Measurements from ENCODE around the gene COX18. TPM values are rescaled to one million over a fixed set of nuclear protein-coding genes. Genes with fewer than 3 reads are reported as not detected.

Gene COX18
- total and polyA plus RNA-seq, 3 donors from 2014 or later = 16.9 to 38.0 (median 32.7) TPM

- Histone ChIP-seq H3K27ac (peak overlapping the region; percentile 87 to 89), H3K27me3 (no peaks in the 10 kb centered on the region), H3K4me3 (peak overlapping the region; percentile 91 to 93), H3K9me3 (no peaks in the 10 kb centered on the region), H3K4me1 (peaks cover 20% of the 10 kb centered on the region), H3K36me3 (ENCODE audit: low read depth, missing control alignments) (no peaks in the 10 kb centered on the region)
- WGBS, 2 donors = 0% methylated on average over 27 of the region's 27 CpGs
- TF ChIP-seq POLR2A (IDR thresholded peaks at IDR 0.05) (no peak), CTCF (IDR thresholded peaks at IDR 0.05) (no peak)
- intact Hi-C loops (cut with DNase I; ENCODE audit: low total_unique reads) = loop anchor here (1.0 kb wide), 1 partner anchor 191 kb away; no protein-coding TSS in a partner anchor
- no peak for DNase-seq
Measured at GRCh38 chr4:73068491-73069337, 802 bp downstream of the COX18 start.

GRCh38 chr4:73067971-73068394 is 1.5 kb downstream of the COX18 start:
- intact Hi-C loops (cut with DNase I; ENCODE audit: low total_unique reads) = no loop called here
- no peaks in the 10 kb centered on the region for H3K36me3 ChIP-seq (ENCODE audit: low read depth, missing control alignments)
- peak overlapping the region; percentile 87 to 89 for H3K27ac ChIP-seq
- no peaks in the 10 kb centered on the region for H3K9me3 ChIP-seq
- no peaks in the 10 kb centered on the region for H3K27me3 ChIP-seq
- TF ChIP-seq POLR2A (IDR thresholded peaks at IDR 0.05) (no peak), CTCF (IDR thresholded peaks at IDR 0.05) (no peak)
- peaks cover 20% of the 10 kb centered on the region for H3K4me1 ChIP-seq
- H3K4me3 ChIP-seq = peak overlapping the region; percentile 91 to 93
- DNase-seq = no peak
- 28 to 37% methylated on average over 4 of the region's 4 CpGs for WGBS, 2 donors

- whole genome bisulfite sequencing, 2 donors = 87 to 90% methylated on average over 2 of the region's 2 CpGs
Measured at GRCh38 chr4:73066928-73067327, 2.6 kb downstream of the COX18 start.

GRCh38 chr4:73066445-73066844 is 3.1 kb downstream of the COX18 start:
- H3K36me3 ChIP-seq (ENCODE audit: low read depth, missing control alignments) = no peaks in the 10 kb centered on the region
- no peak overlapping the region for H3K4me3 ChIP-seq
- intact Hi-C loops (cut with DNase I; ENCODE audit: low total_unique reads) = no loop called here
- no peak overlapping the region for H3K27ac ChIP-seq
- no peaks in the 10 kb centered on the region for H3K9me3 ChIP-seq
- 78 to 91% methylated on average over 3 of the region's 3 CpGs for WGBS, 2 donors
- TF ChIP-seq CTCF (IDR thresholded peaks at IDR 0.05) (no peak), POLR2A (IDR thresholded peaks at IDR 0.05) (no peak)
- H3K4me1 ChIP-seq = peaks cover 20% of the 10 kb centered on the region
- H3K27me3 ChIP-seq = no peaks in the 10 kb centered on the region
- no peak for DNase-seq

More at GRCh38 chr4:73066928-73067327, 2.6 kb downstream of the COX18 start:
- Histone ChIP-seq H3K4me3 (no peak overlapping the region), H3K4me1 (peaks cover 20% of the 10 kb centered on the region), H3K27ac (no peak overlapping the region), H3K27me3 (no peaks in the 10 kb centered on the region), H3K36me3 (ENCODE audit: low read depth, missing control alignments) (no peaks in the 10 kb centered on the region), H3K9me3 (no peaks in the 10 kb centered on the region)
- intact Hi-C loops (cut with DNase I; ENCODE audit: low total_unique reads) = no loop called here
- DNase-seq = no peak
- TF ChIP-seq CTCF (IDR thresholded peaks at IDR 0.05) (no peak), POLR2A (IDR thresholded peaks at IDR 0.05) (no peak)
